ENCODE results near the gene EGLN2.

EGLN2 gene

GRCh38 chr19:40831502-40832430 is 32.8 kb downstream of the EGLN2 start (continued):
- TF ChIP-seq TSHZ1 (tag by site-specific recombination; IDR thresholded peaks at IDR 0.05; ENCODE audit: borderline replicate concordance) (peak; percentile 98), ZNF146 (tag by site-specific recombination; IDR thresholded peaks at IDR 0.05) (no peak), ZSCAN5A (tag by site-specific recombination; IDR thresholded peaks at IDR 0.05) (peak; percentile 27; the same call in 1 of the 2 replicates), ZNF629 (tag by site-specific recombination; IDR thresholded peaks at IDR 0.05) (peak; percentile 97), ZNF324 (tag by site-specific recombination; IDR thresholded peaks at IDR 0.05) (peak; percentile 95), GLIS2 (tag by site-specific recombination; IDR thresholded peaks at IDR 0.05) (peak; percentile 75), ZNF843 (tag by site-specific recombination; IDR thresholded peaks at IDR 0.05) (peak; percentile 98), ZNF837 (tag by site-specific recombination; IDR thresholded peaks at IDR 0.05) (no peak), ZNF354C (tag by site-specific recombination; IDR thresholded peaks at IDR 0.05; ENCODE audit: borderline replicate concordance, low read depth) (peak; percentile 69; the same call in 1 of the 2 replicates), ATF2 (tag by site-specific recombination; IDR thresholded peaks at IDR 0.05; ENCODE audit: low read depth) (peak; percentile 92), SCRT1 (tag by site-specific recombination; IDR thresholded peaks at IDR 0.05; ENCODE audit: borderline replicate concordance) (peak; percentile 81; the same call in 1 of the 2 replicates), ZBTB21 (tag by site-specific recombination; IDR thresholded peaks at IDR 0.05) (peak; percentile 91), GLI2 (tag by site-specific recombination; IDR thresholded peaks at IDR 0.05; ENCODE audit: borderline replicate concordance, low read depth) (no peak; the same call in 1 of the 2 replicates), ZNF2 (tag by site-specific recombination; IDR thresholded peaks at IDR 0.05) (peak; percentile 77; the same call in 1 of the 2 replicates), ZSCAN23 (tag by site-specific recombination; IDR thresholded peaks at IDR 0.05) (peak; percentile 92), ZNF335 (tag by site-specific recombination; conservative IDR thresholded peaks at IDR 0.05) (peak; percentile 78), ZNF792 (tag by site-specific recombination; IDR thresholded peaks at IDR 0.05) (no peak; the same call in 1 of the 2 replicates), ZNF660 (tag by site-specific recombination; IDR thresholded peaks at IDR 0.05) (no peak; the same call in 1 of the 2 replicates), GFI1B (tag by site-specific recombination; IDR thresholded peaks at IDR 0.05) (peak; percentile 72), KLF7 (tag by site-specific recombination; IDR thresholded peaks at IDR 0.05; ENCODE audit: borderline replicate concordance) (peak; percentile 91), WT1 (tag by site-specific recombination; IDR thresholded peaks at IDR 0.05) (peak; percentile 99)
- TF ChIP-seq, protein P1, sequence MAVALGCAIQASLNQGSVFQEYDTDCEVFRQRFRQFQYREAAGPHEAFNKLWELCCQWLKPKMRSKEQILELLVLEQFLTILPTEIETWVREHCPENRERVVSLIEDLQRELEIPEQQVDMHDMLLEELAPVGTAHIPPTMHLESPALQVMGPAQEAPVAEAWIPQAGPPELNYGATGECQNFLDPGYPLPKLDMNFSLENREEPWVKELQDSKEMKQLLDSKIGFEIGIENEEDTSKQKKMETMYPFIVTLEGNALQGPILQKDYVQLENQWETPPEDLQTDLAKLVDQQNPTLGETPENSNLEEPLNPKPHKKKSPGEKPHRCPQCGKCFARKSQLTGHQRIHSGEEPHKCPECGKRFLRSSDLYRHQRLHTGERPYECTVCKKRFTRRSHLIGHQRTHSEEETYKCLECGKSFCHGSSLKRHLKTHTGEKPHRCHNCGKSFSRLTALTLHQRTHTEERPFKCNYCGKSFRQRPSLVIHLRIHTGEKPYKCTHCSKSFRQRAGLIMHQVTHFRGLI (tag by site-specific recombination; IDR thresholded peaks at IDR 0.05), result peak; percentile 84; the same call in 1 of the 2 replicates
- TF ChIP-seq, protein P2, sequence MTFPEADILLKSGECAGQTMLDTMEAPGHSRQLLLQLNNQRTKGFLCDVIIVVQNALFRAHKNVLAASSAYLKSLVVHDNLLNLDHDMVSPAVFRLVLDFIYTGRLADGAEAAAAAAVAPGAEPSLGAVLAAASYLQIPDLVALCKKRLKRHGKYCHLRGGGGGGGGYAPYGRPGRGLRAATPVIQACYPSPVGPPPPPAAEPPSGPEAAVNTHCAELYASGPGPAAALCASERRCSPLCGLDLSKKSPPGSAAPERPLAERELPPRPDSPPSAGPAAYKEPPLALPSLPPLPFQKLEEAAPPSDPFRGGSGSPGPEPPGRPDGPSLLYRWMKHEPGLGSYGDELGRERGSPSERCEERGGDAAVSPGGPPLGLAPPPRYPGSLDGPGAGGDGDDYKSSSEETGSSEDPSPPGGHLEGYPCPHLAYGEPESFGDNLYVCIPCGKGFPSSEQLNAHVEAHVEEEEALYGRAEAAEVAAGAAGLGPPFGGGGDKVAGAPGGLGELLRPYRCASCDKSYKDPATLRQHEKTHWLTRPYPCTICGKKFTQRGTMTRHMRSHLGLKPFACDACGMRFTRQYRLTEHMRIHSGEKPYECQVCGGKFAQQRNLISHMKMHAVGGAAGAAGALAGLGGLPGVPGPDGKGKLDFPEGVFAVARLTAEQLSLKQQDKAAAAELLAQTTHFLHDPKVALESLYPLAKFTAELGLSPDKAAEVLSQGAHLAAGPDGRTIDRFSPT (tag by site-specific recombination; IDR thresholded peaks at IDR 0.05), result peak; percentile 90
- TF ChIP-seq, protein P3, sequence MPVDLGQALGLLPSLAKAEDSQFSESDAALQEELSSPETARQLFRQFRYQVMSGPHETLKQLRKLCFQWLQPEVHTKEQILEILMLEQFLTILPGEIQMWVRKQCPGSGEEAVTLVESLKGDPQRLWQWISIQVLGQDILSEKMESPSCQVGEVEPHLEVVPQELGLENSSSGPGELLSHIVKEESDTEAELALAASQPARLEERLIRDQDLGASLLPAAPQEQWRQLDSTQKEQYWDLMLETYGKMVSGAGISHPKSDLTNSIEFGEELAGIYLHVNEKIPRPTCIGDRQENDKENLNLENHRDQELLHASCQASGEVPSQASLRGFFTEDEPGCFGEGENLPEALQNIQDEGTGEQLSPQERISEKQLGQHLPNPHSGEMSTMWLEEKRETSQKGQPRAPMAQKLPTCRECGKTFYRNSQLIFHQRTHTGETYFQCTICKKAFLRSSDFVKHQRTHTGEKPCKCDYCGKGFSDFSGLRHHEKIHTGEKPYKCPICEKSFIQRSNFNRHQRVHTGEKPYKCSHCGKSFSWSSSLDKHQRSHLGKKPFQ (tag by site-specific recombination; IDR thresholded peaks at IDR 0.05), result peak; percentile 91
- TF ChIP-seq, protein P4, sequence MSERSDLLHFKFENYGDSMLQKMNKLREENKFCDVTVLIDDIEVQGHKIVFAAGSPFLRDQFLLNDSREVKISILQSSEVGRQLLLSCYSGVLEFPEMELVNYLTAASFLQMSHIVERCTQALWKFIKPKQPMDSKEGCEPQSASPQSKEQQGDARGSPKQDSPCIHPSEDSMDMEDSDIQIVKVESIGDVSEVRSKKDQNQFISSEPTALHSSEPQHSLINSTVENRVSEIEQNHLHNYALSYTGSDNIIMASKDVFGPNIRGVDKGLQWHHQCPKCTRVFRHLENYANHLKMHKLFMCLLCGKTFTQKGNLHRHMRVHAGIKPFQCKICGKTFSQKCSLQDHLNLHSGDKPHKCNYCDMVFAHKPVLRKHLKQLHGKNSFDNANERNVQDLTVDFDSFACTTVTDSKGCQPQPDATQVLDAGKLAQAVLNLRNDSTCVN (tag by site-specific recombination; optimal IDR thresholded peaks at IDR 0.05), result peak; percentile 30
